ENCODE results near the gene RNF169. TPM values are rescaled to one million over a fixed set of nuclear protein-coding genes. Genes with fewer than 3 reads are reported as not detected.

Gene RNF169
- total and polyA plus RNA-seq, 2 of the 4 experiments (the other 2 are of a cell fraction): 3.6 to 23.3 TPM

DNA sequence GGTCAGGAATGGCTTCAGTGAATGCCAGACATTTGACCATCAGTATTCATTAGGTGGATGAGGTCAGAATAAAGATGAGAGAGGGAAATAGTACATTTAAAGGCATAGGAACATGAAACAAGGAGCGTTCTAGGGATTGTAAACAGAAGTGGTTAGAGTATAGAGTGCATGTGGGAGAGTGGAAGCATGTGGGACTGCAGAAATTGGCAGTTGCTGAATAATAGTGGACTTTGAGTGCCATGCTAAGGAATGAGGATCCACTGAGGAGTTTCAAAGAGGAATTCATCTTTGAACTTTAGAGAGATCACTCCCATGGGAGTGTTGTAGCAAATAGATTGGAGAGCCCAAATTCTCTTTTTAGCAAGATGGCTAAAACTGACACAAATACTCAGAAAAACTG is 7.9 kb downstream of the RNF169 start:
- dilution Hi-C loops (cut with HindIII; ENCODE audit: low sequenced_read_pairs, unreplicated experiment): no loop called here
- ChIA-PET CTCF (no interaction called here), POLR2A (ENCODE audit: unreplicated experiment) (no interaction called here)
- Histone ChIP-seq H2AK5ac (ENCODE audit: low read depth, low read length) (peak overlapping the region; percentile 90; the same call in 1 of the 2 replicates), H2BK5ac (ENCODE audit: low read depth, low read length, poor library complexity, severe bottlenecking) (peak overlapping the region; percentile 29), H3K14ac (replicated peaks; ENCODE audit: low read depth, low read length) (peak overlapping the region; percentile 45; the same call in 1 of the 2 replicates), H2AFZ (replicated peaks; ENCODE audit: low read length, poor library complexity) (no peak overlapping the region), H4K8ac (ENCODE audit: low read depth in 2 of 2, low read length in 2 of 2) (no peak overlapping the region), H3K9me3 (ENCODE audit: control insufficient read depth, insufficient read depth, low read length) (no peaks in the 10 kb centered on the region), H3K27me3 (ENCODE audit: control insufficient read depth, insufficient read depth, low read length) (no peaks in the 10 kb centered on the region), H2BK20ac (ENCODE audit: low read depth, low read length) (peak overlapping the region; percentile 34; the same call in 1 of the 2 replicates), H3K9ac (ENCODE audit: low read depth, low read length) (no peak overlapping the region), H3K56ac (ENCODE audit: extremely low read depth, insufficient read depth, low read length) (no peak overlapping the region), H2BK120ac (ENCODE audit: low read depth, low read length) (peak overlapping the region; percentile 27; the same call in 1 of the 2 replicates), H2BK15ac (ENCODE audit: low read depth, low read length) (peak overlapping the region; percentile 16; the same call in 1 of the 3 replicates), H3K36me3 (ENCODE audit: control insufficient read depth, insufficient read depth, low read length) (no peaks in the 10 kb centered on the region), H3K79me1 (ENCODE audit: low read depth in 1 of 2, low read length in 2 of 2) (peaks cover 0 to 19% of the 10 kb centered on the region in 2 experiments; a peak in 3 of 4 replicates), H4K20me1 (ENCODE audit: insufficient read depth, low read length) (peaks cover 20% of the 10 kb centered on the region), H2AK9ac (replicated peaks; ENCODE audit: low read depth, low read length, poor library complexity) (no peak overlapping the region), H3K23ac (ENCODE audit: low read depth, low read length) (peak overlapping the region; percentile 75; the same call in 1 of the 2 replicates), H3K18ac (ENCODE audit: low read depth, low read length) (peak overlapping the region; percentile 28; the same call in 1 of the 2 replicates), H4K5ac (ENCODE audit: low read depth, low read length) (peak overlapping the region; percentile 20; the same call in 1 of the 2 replicates), H3K4ac (ENCODE audit: low read depth, low read length) (peak overlapping the region; percentile 58; the same call in 1 of the 2 replicates), H3K9me1 (ENCODE audit: insufficient read depth, low read length) (peaks cover 11% of the 10 kb centered on the region), H3K4me2 (ENCODE audit: low read depth, low read length) (no peak overlapping the region), H3K4me1 (ENCODE audit: control insufficient read depth, insufficient read depth, low read length) (peaks cover 13% of the 10 kb centered on the region), H3K4me3 (ENCODE audit: insufficient read depth, low read depth, low read length) (no peak overlapping the region), H4K91ac (ENCODE audit: insufficient read depth, low read depth, low read length) (no peak overlapping the region), H3K27ac (ENCODE audit: insufficient read depth, low read length) (no peak overlapping the region)
- intact Hi-C loops (cut with micrococcal nuclease): no loop called here
- 60% methylated on average over 1 of the region's 1 CpG; no CpG with 5 or more reads in 1 of the 2 experiments for WGBS, 2 experiments (ENCODE audit: extremely low coverage in 2 of 2, insufficient read length in 1 of 2)
- in situ Hi-C loops (cut with MboI; ENCODE audit: low sequenced_read_pairs): no loop called here
- BruUV-seq (replicated peaks): no TSS peak
- ATAC-seq (ENCODE audit: low read depth): no peak
- no peak for TF ChIP-seq RAD21 (IDR thresholded peaks at IDR 0.05; ENCODE audit: low read length)
- TF ChIP-seq, protein P1, sequence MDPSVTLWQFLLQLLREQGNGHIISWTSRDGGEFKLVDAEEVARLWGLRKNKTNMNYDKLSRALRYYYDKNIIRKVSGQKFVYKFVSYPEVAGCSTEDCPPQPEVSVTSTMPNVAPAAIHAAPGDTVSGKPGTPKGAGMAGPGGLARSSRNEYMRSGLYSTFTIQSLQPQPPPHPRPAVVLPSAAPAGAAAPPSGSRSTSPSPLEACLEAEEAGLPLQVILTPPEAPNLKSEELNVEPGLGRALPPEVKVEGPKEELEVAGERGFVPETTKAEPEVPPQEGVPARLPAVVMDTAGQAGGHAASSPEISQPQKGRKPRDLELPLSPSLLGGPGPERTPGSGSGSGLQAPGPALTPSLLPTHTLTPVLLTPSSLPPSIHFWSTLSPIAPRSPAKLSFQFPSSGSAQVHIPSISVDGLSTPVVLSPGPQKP (IDR thresholded peaks at IDR 0.05; ENCODE audit: borderline replicate concordance, low read depth, low read length): no peak
- TF ChIP-seq MAZ (IDR thresholded peaks at IDR 0.05; ENCODE audit: borderline replicate concordance, low read depth, low read length): no peak
- TF ChIP-seq MXI1 (IDR thresholded peaks at IDR 0.05; ENCODE audit: borderline replicate concordance, low read depth, low read length): no peak
- no peak for TF ChIP-seq RCOR1 (IDR thresholded peaks at IDR 0.05; ENCODE audit: insufficient replicate concordance, low read length)
- TF ChIP-seq, protein P2, sequence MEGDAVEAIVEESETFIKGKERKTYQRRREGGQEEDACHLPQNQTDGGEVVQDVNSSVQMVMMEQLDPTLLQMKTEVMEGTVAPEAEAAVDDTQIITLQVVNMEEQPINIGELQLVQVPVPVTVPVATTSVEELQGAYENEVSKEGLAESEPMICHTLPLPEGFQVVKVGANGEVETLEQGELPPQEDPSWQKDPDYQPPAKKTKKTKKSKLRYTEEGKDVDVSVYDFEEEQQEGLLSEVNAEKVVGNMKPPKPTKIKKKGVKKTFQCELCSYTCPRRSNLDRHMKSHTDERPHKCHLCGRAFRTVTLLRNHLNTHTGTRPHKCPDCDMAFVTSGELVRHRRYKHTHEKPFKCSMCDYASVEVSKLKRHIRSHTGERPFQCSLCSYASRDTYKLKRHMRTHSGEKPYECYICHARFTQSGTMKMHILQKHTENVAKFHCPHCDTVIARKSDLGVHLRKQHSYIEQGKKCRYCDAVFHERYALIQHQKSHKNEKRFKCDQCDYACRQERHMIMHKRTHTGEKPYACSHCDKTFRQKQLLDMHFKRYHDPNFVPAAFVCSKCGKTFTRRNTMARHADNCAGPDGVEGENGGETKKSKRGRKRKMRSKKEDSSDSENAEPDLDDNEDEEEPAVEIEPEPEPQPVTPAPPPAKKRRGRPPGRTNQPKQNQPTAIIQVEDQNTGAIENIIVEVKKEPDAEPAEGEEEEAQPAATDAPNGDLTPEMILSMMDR (conservative IDR thresholded peaks at IDR 0.05; ENCODE audit: low read depth, low read length): no peak
- DNase-seq: no peak
